Measurements from ENCODE around the gene SGCD.

DNA sequence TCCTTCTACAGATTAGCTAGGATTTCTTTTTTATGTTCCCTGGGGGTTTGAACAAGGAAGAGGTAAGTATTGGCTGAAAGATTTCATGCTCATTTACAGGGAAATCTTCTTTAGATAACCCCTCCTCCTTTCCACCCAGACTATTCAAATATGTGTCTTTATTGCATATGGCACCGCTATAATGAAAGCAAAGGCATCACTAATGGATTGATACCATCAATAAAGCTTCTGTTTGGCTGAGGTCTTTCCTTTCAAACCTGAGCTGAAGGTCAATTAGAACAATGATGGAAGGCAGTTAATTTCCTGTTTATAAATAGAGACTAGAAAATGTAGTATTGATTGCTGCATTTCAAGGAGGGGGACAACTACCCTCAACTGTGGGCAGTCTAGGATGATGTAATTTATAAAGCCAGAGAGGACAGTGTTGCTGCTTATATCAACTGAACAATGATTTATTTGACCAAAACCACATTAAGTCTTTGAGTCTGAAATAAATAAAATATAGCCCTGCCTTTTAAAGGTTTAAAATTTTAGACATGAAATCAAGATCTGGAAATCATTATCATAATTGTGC is 132.9 kb downstream of the SGCD start:
- TF ChIP-seq, protein P1, sequence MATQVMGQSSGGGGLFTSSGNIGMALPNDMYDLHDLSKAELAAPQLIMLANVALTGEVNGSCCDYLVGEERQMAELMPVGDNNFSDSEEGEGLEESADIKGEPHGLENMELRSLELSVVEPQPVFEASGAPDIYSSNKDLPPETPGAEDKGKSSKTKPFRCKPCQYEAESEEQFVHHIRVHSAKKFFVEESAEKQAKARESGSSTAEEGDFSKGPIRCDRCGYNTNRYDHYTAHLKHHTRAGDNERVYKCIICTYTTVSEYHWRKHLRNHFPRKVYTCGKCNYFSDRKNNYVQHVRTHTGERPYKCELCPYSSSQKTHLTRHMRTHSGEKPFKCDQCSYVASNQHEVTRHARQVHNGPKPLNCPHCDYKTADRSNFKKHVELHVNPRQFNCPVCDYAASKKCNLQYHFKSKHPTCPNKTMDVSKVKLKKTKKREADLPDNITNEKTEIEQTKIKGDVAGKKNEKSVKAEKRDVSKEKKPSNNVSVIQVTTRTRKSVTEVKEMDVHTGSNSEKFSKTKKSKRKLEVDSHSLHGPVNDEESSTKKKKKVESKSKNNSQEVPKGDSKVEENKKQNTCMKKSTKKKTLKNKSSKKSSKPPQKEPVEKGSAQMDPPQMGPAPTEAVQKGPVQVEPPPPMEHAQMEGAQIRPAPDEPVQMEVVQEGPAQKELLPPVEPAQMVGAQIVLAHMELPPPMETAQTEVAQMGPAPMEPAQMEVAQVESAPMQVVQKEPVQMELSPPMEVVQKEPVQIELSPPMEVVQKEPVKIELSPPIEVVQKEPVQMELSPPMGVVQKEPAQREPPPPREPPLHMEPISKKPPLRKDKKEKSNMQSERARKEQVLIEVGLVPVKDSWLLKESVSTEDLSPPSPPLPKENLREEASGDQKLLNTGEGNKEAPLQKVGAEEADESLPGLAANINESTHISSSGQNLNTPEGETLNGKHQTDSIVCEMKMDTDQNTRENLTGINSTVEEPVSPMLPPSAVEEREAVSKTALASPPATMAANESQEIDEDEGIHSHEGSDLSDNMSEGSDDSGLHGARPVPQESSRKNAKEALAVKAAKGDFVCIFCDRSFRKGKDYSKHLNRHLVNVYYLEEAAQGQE (IDR thresholded peaks at IDR 0.05; ENCODE audit: insufficient read depth in 1 of 2, low read depth in 2 of 2, low read length in 1 of 2) = no peak
- TF ChIP-seq, protein P2, sequence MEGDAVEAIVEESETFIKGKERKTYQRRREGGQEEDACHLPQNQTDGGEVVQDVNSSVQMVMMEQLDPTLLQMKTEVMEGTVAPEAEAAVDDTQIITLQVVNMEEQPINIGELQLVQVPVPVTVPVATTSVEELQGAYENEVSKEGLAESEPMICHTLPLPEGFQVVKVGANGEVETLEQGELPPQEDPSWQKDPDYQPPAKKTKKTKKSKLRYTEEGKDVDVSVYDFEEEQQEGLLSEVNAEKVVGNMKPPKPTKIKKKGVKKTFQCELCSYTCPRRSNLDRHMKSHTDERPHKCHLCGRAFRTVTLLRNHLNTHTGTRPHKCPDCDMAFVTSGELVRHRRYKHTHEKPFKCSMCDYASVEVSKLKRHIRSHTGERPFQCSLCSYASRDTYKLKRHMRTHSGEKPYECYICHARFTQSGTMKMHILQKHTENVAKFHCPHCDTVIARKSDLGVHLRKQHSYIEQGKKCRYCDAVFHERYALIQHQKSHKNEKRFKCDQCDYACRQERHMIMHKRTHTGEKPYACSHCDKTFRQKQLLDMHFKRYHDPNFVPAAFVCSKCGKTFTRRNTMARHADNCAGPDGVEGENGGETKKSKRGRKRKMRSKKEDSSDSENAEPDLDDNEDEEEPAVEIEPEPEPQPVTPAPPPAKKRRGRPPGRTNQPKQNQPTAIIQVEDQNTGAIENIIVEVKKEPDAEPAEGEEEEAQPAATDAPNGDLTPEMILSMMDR (IDR thresholded peaks at IDR 0.05) = no peak
- TF ChIP-seq SIN3A (IDR thresholded peaks at IDR 0.05; ENCODE audit: borderline replicate concordance, insufficient read depth, low read depth, low read length) = no peak
- TF ChIP-seq POLR2AphosphoS5 (IDR thresholded peaks at IDR 0.05; ENCODE audit: low read depth, low read length) = no peak

All from Panc1 (cell line).